GM23248 (cell line): ENCODE data around the gene CHD9. TPM values are rescaled to one million over a fixed set of nuclear protein-coding genes. Genes with fewer than 3 reads are reported as not detected.

Experiments
- DNase-seq: peaks from one replicate; pipeline ENCODE4 v3.0.0-alpha.2; 2015
- H2AFZ ChIP-seq: fragments of 200-600 bp; sonication (generic); 2 replicates; pipeline ENCODE4 v1.6.1; 2016; ENCODE audit warnings: antibody characterized with exemption
- H3F3A ChIP-seq: fragments of 200-600 bp; sonication (generic); 2 replicates; pipeline ENCODE4 v1.6.1; 2016; ENCODE audit warnings: mild to moderate bottlenecking, antibody characterized with exemption, mixed run types; ENCODE audit not compliant: insufficient read depth
- H3K27ac ChIP-seq: fragments of 200-600 bp; sonication (generic); 2 replicates; pipeline ENCODE4 v1.5.1; 2016; ENCODE audit warnings: mild to moderate bottlenecking
- H3K27me3 ChIP-seq: fragments of 200-600 bp; sonication (generic); replicated peaks from 2 replicates; pipeline ENCODE4 v1.6.1; 2016; ENCODE audit warnings: mild to moderate bottlenecking; ENCODE audit not compliant: insufficient read depth
- H3K36me3 ChIP-seq: fragments of 200-600 bp; sonication (generic); 2 replicates; pipeline ENCODE4 v1.6.1; 2016; ENCODE audit warnings: low read depth, mild to moderate bottlenecking
- H3K4me1 ChIP-seq: fragments of 200-600 bp; sonication (generic); 2 replicates; pipeline ENCODE4 v1.6.1; 2016; ENCODE audit warnings: mild to moderate bottlenecking; ENCODE audit not compliant: insufficient read depth
- H3K4me2 ChIP-seq: fragments of 200-600 bp; sonication (generic); one replicate; pipeline ENCODE4 v1.6.1; 2016; ENCODE audit warnings: mild to moderate bottlenecking; ENCODE audit not compliant: unreplicated experiment
- H3K4me3 ChIP-seq: fragments of 200-600 bp; sonication (generic); 2 replicates; pipeline ENCODE4 v1.5.1; 2016; ENCODE audit warnings: mild to moderate bottlenecking
- H3K79me2 ChIP-seq: fragments of 200-600 bp; sonication (generic); 2 replicates; pipeline ENCODE4 v1.6.1; 2016; ENCODE audit warnings: mild to moderate bottlenecking; ENCODE audit not compliant: insufficient read depth
- H3K9ac ChIP-seq: fragments of 200-600 bp; sonication (generic); 2 replicates; pipeline ENCODE4 v1.6.1; 2016; ENCODE audit warnings: mild to moderate bottlenecking
- H3K9me2 ChIP-seq: fragments of 200-600 bp; sonication (generic); 2 replicates; pipeline ENCODE4 v1.6.1; 2016; ENCODE audit warnings: mixed run types, mild to moderate bottlenecking, moderate library complexity; ENCODE audit not compliant: insufficient read depth
- H3K9me3 ChIP-seq: fragments of 200-600 bp; sonication (generic); one replicate; pipeline ENCODE4 v1.6.1; 2017; ENCODE audit warnings: low read depth
- H4K20me1 ChIP-seq: fragments of 200-600 bp; sonication (generic); 2 replicates; pipeline ENCODE4 v1.6.0; 2016; ENCODE audit not compliant: insufficient read depth
- EZH2 ChIP-seq: fragments of 200-600 bp; sonication (generic); IDR thresholded peaks from 2 replicates; pipeline ENCODE4 v1.6.1; 2018; ENCODE audit warnings: antibody characterized with exemption, mild to moderate bottlenecking; ENCODE audit not compliant: insufficient read depth, poor library complexity, severe bottlenecking
- EZH2phosphoT487 ChIP-seq: fragments of 200-600 bp; sonication (generic); IDR thresholded peaks from 2 replicates; pipeline ENCODE4 v1.6.1; 2018; ENCODE audit warnings: antibody characterized with exemption, moderate library complexity, mild to moderate bottlenecking, low read depth; ENCODE audit not compliant: insufficient read depth
- WGBS, 2 experiments: methylation state at CpG; one replicate each; pipeline ENCODE4 v1.1.6; 2015 to 2017; ENCODE audit warnings: low lambda C conversion rate in 2 of 2, low coverage in 1 of 2; ENCODE audit errors: missing lambda C conversion rate in 2 of 2; 5-methylcytosine and 5-hydroxymethylcytosine counted together
- in situ Hi-C: fragments of 300-500 bp; cut with MboI; formaldehyde crosslinking; loops from 2 replicates; pipeline ENCODE4 v1.15.0; 2020
- polyA plus RNA-seq: library from polyadenylated mRNA; unstranded; fragments of >200 nt; fragmentation: Nextera tagmentation; extraction: Ambion mirVana; gene quantifications from 2 replicates; pipeline ENCODE4 v1.2.1, GENCODE V29; 2016
- total RNA-seq: library from RNA; depleted of rRNA; stranded (reverse); fragments of >200 nt; shearing (Covaris generic); gene quantifications from 2 replicates; pipeline ENCODE4 v1.2.3, GENCODE V29; 2014

CHD9 gene
- total and polyA plus RNA-seq, 2 experiments from 2014 or later = 20.5 to 47.4 TPM

GRCh38 chr16:53285236-53285635 is 230.4 kb downstream of the CHD9 start:
- Histone ChIP-seq H3F3A (peaks cover 32% of the 10 kb centered on the region), H4K20me1 (no peaks in the 10 kb centered on the region), H3K79me2 (no peaks in the 10 kb centered on the region), H3K9me2 (no peaks in the 10 kb centered on the region), H3K36me3 (peaks cover 74% of the 10 kb centered on the region), H3K4me1 (no peaks in the 10 kb centered on the region; the same call in 1 of the 2 replicates), H3K9ac (no peak overlapping the region), H3K27me3 (no peaks in the 10 kb centered on the region), H3K4me2 (no peak overlapping the region), H2AFZ (no peak overlapping the region), H3K9me3 (no peaks in the 10 kb centered on the region), H3K4me3 (no peak overlapping the region), H3K27ac (no peak overlapping the region)
- TF ChIP-seq EZH2 = no peak
- TF ChIP-seq EZH2phosphoT487 = no peak
- in situ Hi-C loops = no loop called here
- DNase-seq = no peak
- 85 to 95% methylated on average over 2 of the region's 2 CpGs for WGBS, 2 experiments

- WGBS, 2 experiments = 97 to 99% methylated on average over 5 of the region's 5 CpGs
- Histone ChIP-seq H4K20me1 (no peaks in the 10 kb centered on the region), H2AFZ (no peak overlapping the region), H3K4me2 (no peak overlapping the region), H3K9me2 (no peaks in the 10 kb centered on the region), H3K4me3 (no peak overlapping the region), H3K4me1 (peaks cover 11% of the 10 kb centered on the region), H3K27ac (no peak overlapping the region), H3K9me3 (no peaks in the 10 kb centered on the region), H3K36me3 (peaks cover 91% of the 10 kb centered on the region), H3F3A (peaks cover 28% of the 10 kb centered on the region), H3K79me2 (no peaks in the 10 kb centered on the region), H3K27me3 (no peaks in the 10 kb centered on the region), H3K9ac (no peak overlapping the region)
- no peak for TF ChIP-seq EZH2
- TF ChIP-seq EZH2phosphoT487 = no peak
- no peak for DNase-seq
- in situ Hi-C loops = no loop called here
These were observed 235.7 kb downstream of the CHD9 start for GRCh38 chr16:53290520-53290919.

GRCh38 chr16:53291757-53292392 is 237.1 kb downstream of the CHD9 start:
- H2AFZ ChIP-seq = no peak overlapping the region
- no peaks in the 10 kb centered on the region for H4K20me1 ChIP-seq
- peak overlapping the region; percentile 62 for H3K27ac ChIP-seq
- H3K27me3 ChIP-seq = no peaks in the 10 kb centered on the region
- H3F3A ChIP-seq = peaks cover 28% of the 10 kb centered on the region
- no peak overlapping the region for H3K4me3 ChIP-seq
- peak; percentile 72 for DNase-seq
- 89 to 96% methylated on average over 2 of the region's 2 CpGs for WGBS, 2 experiments
- H3K9me3 ChIP-seq = no peaks in the 10 kb centered on the region
- peaks cover 11% of the 10 kb centered on the region for H3K4me1 ChIP-seq
- H3K79me2 ChIP-seq = no peaks in the 10 kb centered on the region
- H3K4me2 ChIP-seq = no peak overlapping the region
- H3K36me3 ChIP-seq = peaks cover 84% of the 10 kb centered on the region
- TF ChIP-seq EZH2phosphoT487 (no peak), EZH2 (no peak)
- no peak overlapping the region for H3K9ac ChIP-seq
- no peaks in the 10 kb centered on the region for H3K9me2 ChIP-seq
- in situ Hi-C loops = no loop called here

GRCh38 chr16:53297477-53297876 is 242.7 kb downstream of the CHD9 start:
- Histone ChIP-seq H3K9ac (no peak overlapping the region), H3K9me3 (no peaks in the 10 kb centered on the region), H4K20me1 (no peaks in the 10 kb centered on the region), H3K27me3 (no peaks in the 10 kb centered on the region), H3K27ac (no peak overlapping the region), H3K79me2 (no peaks in the 10 kb centered on the region; the same call in 1 of the 2 replicates), H3K36me3 (peaks cover 82% of the 10 kb centered on the region), H3K4me3 (no peak overlapping the region), H3K4me1 (no peaks in the 10 kb centered on the region), H3F3A (peaks cover 5% of the 10 kb centered on the region; the same call in 1 of the 2 replicates), H3K4me2 (no peak overlapping the region), H3K9me2 (no peaks in the 10 kb centered on the region), H2AFZ (no peak overlapping the region)
- no peak for TF ChIP-seq EZH2phosphoT487
- no peak for TF ChIP-seq EZH2
- DNase-seq = no peak
- in situ Hi-C loops = no loop called here
